Measurements from ENCODE around the gene CHL1.

DNA sequence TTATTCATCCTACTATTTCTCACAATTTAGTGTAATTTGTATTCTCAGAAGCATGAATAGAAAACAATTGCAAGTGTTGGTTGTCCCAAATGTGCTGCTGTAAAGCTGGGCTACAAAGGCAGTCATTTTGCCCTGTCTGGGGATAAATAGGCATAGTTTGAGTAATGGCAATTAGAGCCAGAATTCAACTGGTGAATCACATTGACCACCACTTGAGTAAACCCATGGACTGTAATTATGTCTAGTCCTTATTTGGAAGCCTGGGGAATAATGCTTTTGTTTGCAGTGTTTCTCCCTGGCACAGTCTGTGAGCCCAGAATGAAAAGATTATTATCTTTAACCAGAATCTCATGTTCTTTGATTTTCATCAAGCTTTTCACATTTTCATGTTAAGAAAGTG is 30.5 kb upstream of the CHL1 start:
- TF ChIP-seq, protein P1, sequence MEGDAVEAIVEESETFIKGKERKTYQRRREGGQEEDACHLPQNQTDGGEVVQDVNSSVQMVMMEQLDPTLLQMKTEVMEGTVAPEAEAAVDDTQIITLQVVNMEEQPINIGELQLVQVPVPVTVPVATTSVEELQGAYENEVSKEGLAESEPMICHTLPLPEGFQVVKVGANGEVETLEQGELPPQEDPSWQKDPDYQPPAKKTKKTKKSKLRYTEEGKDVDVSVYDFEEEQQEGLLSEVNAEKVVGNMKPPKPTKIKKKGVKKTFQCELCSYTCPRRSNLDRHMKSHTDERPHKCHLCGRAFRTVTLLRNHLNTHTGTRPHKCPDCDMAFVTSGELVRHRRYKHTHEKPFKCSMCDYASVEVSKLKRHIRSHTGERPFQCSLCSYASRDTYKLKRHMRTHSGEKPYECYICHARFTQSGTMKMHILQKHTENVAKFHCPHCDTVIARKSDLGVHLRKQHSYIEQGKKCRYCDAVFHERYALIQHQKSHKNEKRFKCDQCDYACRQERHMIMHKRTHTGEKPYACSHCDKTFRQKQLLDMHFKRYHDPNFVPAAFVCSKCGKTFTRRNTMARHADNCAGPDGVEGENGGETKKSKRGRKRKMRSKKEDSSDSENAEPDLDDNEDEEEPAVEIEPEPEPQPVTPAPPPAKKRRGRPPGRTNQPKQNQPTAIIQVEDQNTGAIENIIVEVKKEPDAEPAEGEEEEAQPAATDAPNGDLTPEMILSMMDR (conservative IDR thresholded peaks at IDR 0.05): no peak
- TF ChIP-seq ZFX (IDR thresholded peaks at IDR 0.05): no peak

All from C4-2B (cell line).